ENCODE results near the gene PACS2.

PACS2 gene

DNA sequence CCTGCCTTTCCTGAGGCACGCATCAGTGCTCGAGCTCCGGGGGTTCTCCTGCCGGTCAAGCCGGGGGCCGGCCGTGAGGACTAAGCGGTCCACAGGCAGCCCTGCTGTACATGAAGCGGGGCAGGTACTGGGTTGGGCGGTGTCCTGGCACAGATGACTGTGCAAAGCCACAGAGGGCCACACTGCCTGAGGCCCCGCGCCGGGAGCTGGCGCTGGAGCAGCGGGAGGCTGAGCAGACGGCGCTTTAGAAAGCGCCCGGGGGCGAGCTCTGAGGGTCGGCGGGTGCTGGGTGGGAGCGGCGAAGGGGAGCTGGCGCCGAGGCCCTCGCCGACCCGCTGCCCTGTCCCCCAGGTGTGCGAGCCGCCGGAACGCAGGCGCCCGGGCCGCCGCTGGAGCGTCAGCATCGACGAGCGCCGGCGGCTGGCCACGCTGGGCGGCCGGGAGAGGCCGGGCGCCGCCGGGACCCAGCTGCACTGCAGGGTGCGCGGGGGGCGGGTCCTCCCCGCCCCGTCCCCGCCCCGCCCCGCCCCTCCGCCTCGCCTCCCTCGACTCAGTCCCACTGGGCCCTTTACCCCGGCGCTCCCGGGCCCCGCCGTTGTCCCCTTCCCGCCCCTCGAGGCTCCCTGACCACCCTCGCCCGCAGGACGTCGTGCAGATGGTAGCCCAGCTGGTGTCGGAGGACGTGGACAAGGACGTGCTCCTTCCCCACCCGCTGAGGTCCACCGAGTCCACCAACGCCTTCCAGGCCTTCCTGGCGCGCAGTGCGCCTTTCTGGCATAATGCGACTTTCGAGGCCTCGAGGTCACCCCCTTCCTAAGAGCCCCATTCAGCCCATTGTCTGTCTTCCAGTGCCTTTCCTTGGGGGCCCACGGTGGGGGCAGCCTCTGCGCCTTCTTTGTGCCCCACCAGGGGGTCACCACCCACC is 96.7 kb downstream of the PACS2 start:
- peak overlapping the region; percentile 52 for H3K4me3 Mint-ChIP-seq
- peaks cover 8% of the 10 kb centered on the region for H3K4me1 Mint-ChIP-seq (ENCODE audit: low read depth)
- no peaks in the 10 kb centered on the region for H3K9me3 Mint-ChIP-seq
- peaks cover 26% of the 10 kb centered on the region for H3K27me3 Mint-ChIP-seq
- H3K36me3 Mint-ChIP-seq (ENCODE audit: low read depth), result no peaks in the 10 kb centered on the region
- H3K27ac Mint-ChIP-seq, result no peak overlapping the region

DNA sequence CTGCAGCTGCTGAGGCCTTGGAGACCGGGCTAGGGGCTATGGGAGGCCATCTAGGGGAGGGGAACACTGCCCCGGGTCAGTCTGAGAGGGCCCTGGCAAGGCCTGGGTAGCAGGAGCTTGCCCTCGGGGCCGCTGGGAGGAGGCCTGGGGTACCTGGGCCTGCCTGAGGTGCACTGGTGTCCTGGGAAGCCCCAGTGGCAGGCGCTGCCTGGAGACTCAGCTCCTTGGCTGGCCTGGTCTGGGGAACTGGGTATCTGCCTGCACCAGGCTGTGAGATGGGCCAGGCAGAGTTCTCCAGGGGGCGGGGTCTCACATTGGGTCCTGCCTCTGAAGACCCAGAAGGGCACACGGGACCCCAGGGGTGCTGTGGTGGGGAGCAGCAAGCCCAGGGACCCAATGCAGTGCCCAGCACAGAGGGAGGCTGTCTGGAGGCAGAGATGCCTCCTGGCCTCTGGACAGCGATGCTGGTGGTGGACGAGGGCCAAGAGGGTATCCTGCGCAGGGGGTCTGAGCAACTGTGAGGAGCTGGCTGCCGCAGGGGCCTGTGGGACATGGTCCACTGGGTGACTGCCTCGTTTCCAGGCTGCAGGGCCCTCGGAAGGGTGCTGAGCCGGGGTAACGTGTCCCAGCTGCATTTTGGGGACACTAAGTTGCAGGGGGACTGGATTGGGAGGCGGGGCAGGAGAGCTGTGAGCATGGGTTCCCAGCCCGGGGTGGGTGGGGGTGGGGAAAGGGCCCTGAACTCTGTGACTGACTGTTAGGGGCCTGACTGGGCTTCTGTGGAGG is 97.6 kb downstream of the PACS2 start:
- Mint-ChIP-seq H3K36me3 (ENCODE audit: low read depth) (no peaks in the 10 kb centered on the region), H3K4me3 (no peak overlapping the region), H3K27ac (no peak overlapping the region), H3K4me1 (ENCODE audit: low read depth) (peaks cover 8% of the 10 kb centered on the region), H3K9me3 (no peaks in the 10 kb centered on the region), H3K27me3 (peaks cover 26% of the 10 kb centered on the region)

DNA sequence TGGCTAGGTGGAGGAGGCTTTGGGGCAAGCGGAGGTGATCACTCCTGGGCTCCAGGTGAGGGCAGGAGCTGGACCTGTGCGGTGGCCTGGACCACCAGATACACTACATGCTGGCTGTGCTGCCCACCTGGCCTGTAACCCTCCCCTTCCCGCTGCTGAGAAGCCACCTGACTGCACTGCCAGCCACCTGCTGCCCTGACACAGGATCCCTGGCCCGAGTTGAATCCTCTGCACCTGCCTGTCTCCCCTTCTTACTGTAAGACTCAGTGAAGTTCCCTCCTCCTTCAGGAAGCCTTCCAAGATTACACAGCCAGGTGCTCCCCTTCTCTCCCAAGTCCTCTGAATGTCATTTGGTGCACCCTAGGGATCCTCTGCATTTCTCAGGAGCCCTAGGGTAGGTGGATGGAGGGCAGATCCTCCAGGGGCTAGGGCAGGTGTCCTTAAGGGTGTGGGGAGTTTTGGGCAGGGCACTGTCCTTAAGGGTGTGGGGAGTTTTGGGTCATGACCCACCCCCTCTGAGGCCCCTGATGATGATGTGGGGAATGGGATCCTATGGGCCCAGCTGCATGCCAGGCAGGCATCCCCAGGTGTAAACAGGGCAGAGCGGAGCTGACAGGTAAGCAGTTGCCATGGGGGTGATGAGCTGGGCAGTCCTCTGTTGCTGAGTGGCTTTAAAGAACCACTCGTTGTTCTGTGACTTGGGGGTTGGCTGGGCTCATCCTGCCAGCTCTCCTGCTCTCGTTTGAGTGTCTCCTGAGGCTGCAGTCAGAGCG is 98.4 kb downstream of the PACS2 start:
- H3K36me3 Mint-ChIP-seq (ENCODE audit: low read depth), result no peaks in the 10 kb centered on the region
- H3K27me3 Mint-ChIP-seq, result peaks cover 26% of the 10 kb centered on the region
- H3K9me3 Mint-ChIP-seq, result no peaks in the 10 kb centered on the region
- H3K27ac Mint-ChIP-seq, result no peak overlapping the region
- no peak overlapping the region for H3K4me3 Mint-ChIP-seq
- peaks cover 8% of the 10 kb centered on the region for H3K4me1 Mint-ChIP-seq (ENCODE audit: low read depth)

DNA sequence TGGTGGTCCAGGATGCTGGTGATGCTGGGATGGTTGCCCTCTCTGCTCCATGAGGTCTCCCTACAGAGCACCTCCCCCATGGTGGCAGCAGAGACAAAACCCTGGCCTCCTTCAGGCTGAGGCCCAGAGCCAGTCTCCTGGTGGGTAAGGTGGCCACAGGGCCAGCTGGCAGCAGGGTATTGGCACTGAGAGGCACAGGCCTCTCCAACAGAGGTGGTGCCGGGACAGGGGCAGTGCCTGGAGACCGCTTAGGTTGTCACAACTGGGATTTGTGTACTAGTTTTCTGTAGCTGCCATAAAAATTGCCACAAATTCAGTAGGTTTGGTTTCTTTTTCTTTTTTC is 99.0 kb downstream of the PACS2 start:
- Mint-ChIP-seq H3K4me1 (ENCODE audit: low read depth) (peaks cover 8% of the 10 kb centered on the region), H3K36me3 (ENCODE audit: low read depth) (no peaks in the 10 kb centered on the region), H3K9me3 (no peaks in the 10 kb centered on the region), H3K27ac (no peak overlapping the region), H3K27me3 (peaks cover 26% of the 10 kb centered on the region), H3K4me3 (no peak overlapping the region)

DNA sequence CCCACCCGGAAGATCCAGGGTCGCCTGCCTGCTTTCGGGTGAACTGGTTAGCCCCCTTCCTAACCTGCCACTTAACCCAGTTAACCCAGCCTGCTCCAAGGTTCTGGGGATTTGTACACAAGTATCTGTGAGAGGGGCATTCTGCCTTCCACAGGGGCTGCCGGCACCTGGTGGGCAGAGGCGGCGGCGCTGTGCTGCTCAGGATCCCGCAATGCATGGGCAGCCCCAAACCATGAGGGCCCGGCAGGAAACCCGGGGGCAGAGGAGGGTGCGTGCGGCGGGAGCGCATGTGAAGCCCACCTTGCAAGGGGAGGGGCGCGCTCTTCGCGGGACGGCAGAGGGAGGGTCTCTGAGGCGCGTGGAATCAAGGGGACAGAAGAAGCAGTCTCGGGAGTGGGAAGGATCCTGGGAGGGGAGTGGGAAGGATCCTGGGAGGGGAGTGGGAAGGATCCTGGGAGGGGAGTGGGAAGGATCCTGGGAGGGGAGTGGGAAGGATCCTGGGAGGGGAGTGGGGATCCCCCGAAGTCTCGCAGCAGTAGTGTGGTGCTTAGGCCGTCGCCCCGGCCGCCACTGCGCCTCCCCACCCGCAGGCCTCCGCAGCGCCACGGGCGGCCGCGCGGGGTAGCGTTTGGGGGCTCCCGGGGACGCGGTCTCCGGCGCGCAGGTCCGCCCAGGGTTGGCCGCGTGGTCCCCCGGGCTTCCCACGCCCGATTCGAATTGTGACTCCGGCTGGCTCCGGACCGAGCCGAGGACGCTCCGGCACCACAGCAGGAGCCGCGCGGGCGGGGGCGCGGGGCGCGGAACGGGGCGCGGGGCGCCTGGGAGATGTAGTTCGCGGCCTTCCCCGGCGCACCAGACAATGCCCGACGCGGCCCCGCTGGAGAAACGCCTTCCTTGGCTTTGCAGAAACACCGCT is 100.2 kb downstream of the PACS2 start:
- Mint-ChIP-seq H3K36me3 (ENCODE audit: low read depth) (no peaks in the 10 kb centered on the region), H3K4me3 (peak overlapping the region; percentile 74), H3K9me3 (no peaks in the 10 kb centered on the region), H3K27me3 (peaks cover 26% of the 10 kb centered on the region), H3K27ac (no peak overlapping the region), H3K4me1 (ENCODE audit: low read depth) (peaks cover 8% of the 10 kb centered on the region)

DNA sequence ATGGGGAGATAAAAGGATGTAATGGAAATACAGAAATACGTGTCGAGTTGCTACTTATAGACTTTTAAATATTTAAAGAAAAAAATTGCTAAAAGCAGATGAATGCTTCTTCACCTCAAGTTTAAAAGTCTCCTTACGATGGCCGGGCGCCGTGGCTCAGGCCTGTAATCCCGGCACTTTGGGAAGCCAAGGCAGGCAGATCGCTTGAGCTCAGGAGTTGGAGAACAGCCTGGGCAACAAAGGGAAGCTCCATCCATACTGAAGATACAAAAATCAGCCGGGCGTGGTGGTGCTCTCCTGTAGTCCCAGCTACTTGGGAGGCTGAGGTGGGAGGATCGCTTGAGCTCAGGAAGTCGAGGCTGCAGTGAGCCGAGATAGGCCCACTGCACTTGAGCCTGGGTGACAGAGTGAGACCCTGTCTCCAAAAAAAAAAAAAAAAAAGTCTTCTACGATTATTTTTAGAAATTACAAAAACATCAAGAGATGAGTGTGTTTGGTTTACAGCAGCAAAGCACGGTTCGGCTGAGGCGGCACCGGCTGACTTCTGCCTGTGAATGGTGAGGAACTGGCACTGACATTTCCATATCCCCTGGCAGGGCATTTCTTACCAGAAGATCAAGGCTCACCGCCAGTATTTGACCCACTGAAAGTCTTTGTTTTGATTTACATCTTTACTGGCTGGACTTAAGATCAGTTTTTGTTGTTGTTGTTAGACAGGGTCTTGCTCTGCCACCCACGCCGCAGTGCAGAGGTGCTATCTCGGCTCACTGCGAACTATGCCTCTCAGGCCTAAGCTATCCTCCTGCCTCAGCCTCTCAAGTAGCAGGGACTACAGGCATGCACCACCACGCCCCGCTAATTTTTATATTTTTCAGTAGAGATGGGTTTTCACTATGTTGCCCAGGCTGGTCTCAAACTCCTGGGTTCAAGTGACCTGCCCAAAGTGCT is 101.2 kb downstream of the PACS2 start:
- no peaks in the 10 kb centered on the region for H3K36me3 Mint-ChIP-seq (ENCODE audit: low read depth)
- H3K27ac Mint-ChIP-seq, result no peak overlapping the region
- H3K4me1 Mint-ChIP-seq (ENCODE audit: low read depth), result peaks cover 8% of the 10 kb centered on the region
- H3K9me3 Mint-ChIP-seq, result no peaks in the 10 kb centered on the region
- H3K27me3 Mint-ChIP-seq, result peaks cover 20% of the 10 kb centered on the region
- H3K4me3 Mint-ChIP-seq, result peak overlapping the region; percentile 74

DNA sequence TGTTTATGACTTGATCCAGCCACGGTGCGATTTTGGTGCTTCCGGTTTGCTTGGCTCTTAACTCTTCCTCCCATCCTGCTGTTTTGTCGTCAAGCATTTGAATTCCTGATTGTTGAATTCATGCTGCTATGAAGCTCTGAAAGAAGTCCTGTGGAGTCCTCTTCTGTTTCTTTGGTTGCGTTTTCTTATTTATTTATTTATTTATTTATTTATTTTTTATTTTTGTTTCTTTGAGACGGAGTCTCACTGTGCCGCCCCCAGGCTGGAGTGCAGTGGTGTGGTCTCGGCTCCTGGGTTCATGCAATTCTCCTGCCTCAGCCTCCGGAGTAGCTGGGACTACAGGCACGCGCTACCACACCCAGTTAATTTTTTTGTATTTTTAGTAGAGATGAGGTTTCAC is 102.1 kb downstream of the PACS2 start:
- H3K27ac Mint-ChIP-seq, result no peak overlapping the region
- H3K4me3 Mint-ChIP-seq, result peak overlapping the region; percentile 17
- no peaks in the 10 kb centered on the region for H3K36me3 Mint-ChIP-seq (ENCODE audit: low read depth)

DNA sequence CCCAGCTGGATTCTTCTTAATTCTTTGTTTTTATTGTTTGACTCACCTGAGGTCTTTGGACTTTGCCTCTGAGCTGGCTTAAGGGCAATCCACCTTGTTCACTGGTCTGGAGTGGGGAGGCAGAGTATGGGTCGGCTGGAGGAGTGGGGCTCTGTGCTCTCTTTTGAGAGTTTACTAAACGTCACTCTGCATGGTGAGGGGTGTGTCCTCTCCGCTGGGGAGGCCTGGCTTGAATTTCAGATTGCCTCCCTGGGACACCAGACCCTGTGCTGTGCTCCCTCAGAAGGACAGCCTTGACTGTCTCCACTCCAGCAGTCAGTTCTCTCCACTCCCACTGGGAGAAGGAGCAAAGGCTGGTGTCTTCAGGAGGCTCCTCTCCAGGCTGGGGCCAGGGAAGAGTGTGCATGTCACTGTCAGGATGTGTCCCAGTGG is 103.2 kb downstream of the PACS2 start:
- Mint-ChIP-seq H3K4me3 (peak overlapping the region; percentile 20), H3K27ac (no peak overlapping the region), H3K36me3 (ENCODE audit: low read depth) (peaks cover 9% of the 10 kb centered on the region), H3K27me3 (peaks cover 17% of the 10 kb centered on the region), H3K9me3 (no peaks in the 10 kb centered on the region), H3K4me1 (ENCODE audit: low read depth) (peaks cover 27% of the 10 kb centered on the region)

More for the DNA sequence above, 102.1 kb downstream of the PACS2 start:
- H3K27me3 Mint-ChIP-seq, result peaks cover 17% of the 10 kb centered on the region
- H3K9me3 Mint-ChIP-seq, result no peaks in the 10 kb centered on the region
- peaks cover 17% of the 10 kb centered on the region for H3K4me1 Mint-ChIP-seq (ENCODE audit: low read depth)

DNA sequence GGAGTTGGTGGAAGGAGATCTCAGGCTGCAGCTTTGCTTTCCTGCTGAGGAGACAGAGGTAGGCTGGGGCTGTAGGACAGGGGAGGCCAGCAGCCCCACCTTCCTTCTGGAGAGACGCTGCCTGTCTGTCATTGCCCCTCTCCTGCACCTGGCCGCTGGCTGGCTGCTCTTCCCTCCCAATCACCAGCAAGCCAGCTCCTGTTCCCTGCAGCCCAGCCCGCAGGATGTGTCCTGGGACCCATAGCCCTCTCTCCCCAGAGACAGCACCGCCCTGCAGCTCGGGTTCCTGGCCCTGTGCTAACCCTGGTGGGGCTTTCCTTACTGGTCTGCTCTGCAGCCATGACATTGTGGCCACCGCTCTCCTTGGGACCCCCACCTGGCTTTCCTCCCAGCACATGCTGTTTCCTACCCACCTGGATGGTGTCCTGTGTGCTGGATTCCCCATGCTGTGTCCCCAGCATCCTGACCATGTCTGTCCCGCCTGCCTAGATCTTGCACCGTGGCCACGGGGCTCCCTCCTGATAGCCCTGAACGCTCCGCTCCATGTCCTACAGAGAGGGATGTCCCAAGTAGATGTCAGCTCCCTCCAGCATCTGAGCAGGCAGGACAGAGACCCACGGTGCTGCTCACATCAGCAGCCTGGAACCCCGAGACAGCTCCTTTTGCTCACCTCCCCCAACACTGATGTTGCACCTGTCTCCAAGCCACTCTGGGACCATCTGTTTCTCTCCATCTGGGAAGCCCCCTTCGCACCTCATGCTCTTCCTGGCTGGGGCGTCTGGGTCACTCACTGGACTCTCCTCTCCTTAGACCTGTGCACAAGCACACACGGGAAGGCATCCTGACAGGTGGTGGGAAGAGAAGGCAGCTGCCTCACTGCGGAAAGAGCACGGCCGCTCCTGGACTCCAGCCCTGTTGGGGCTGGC is 104.0 kb downstream of the PACS2 start:
- Mint-ChIP-seq H3K4me1 (ENCODE audit: low read depth) (peaks cover 30% of the 10 kb centered on the region), H3K27ac (peak overlapping the region; percentile 55), H3K36me3 (ENCODE audit: low read depth) (peaks cover 13% of the 10 kb centered on the region)

DNA sequence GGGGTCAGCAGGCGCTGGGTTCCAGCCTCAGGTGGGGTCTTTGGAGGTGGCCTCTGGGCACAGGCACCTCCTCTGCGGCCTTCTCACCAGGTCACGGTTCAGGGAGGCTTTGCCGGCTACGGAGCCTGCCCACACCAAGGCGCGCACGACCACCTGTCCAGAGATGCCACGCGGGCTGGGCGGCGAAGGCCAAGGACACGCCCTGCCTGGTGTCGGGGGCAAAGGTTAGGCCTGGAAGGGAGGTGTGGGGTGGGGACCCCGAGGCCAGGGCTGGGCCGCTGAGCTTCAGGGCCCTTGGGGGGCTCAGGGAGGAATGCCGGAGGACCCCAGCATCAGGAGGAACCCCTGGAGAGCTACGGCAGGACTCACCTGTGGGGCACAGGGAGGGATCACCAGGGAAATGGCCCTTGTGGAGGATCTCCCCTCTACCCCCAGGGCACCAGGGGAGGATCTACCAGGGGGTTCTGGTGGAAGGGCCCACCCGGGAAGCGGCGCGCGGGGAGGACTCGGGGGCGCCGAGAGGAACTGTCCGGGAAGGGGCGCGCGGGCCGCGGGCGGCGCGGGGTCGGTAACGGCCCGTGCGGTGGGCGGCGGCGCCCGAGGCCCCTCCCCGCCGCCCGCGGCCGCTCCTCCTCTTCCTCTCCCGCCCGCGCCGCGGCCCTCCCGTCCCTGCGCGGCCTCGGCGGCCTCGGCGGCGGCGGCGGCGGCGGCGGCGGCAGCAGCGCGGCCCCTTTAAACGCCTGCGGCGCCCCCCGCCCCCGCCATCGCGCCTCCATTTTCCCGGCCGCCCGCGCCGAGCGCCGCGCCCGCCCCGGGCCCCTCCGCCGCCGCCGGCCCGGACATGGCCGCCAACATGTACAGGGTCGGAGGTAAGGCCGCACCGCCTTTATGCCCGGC is 104.9 kb downstream of the PACS2 start, which contains the start of gene MTA1:
Gene MTA1, plus strand, starts transcription at position 633 of the 897 bp plus-strand sequence. Its CDS starts 209 bp downstream, at position 842.
- H3K4me1 Mint-ChIP-seq (ENCODE audit: low read depth), result peaks cover 30% of the 10 kb centered on the region
- H3K27ac Mint-ChIP-seq, result peak within 1 kb of the TSS; percentile 94
- H3K4me3 Mint-ChIP-seq, result peak within 1 kb of the TSS; percentile 90
- H3K27me3 Mint-ChIP-seq, result no peaks in the 10 kb centered on the region
- peaks cover 17% of the 10 kb centered on the region for H3K36me3 Mint-ChIP-seq (ENCODE audit: low read depth)
- no peaks in the 10 kb centered on the region for H3K9me3 Mint-ChIP-seq

More for the DNA sequence above, 104.0 kb downstream of the PACS2 start:
- H3K27me3 Mint-ChIP-seq, result peaks cover 9% of the 10 kb centered on the region
- H3K4me3 Mint-ChIP-seq, result peak overlapping the region; percentile 74
- H3K9me3 Mint-ChIP-seq, result no peaks in the 10 kb centered on the region

DNA sequence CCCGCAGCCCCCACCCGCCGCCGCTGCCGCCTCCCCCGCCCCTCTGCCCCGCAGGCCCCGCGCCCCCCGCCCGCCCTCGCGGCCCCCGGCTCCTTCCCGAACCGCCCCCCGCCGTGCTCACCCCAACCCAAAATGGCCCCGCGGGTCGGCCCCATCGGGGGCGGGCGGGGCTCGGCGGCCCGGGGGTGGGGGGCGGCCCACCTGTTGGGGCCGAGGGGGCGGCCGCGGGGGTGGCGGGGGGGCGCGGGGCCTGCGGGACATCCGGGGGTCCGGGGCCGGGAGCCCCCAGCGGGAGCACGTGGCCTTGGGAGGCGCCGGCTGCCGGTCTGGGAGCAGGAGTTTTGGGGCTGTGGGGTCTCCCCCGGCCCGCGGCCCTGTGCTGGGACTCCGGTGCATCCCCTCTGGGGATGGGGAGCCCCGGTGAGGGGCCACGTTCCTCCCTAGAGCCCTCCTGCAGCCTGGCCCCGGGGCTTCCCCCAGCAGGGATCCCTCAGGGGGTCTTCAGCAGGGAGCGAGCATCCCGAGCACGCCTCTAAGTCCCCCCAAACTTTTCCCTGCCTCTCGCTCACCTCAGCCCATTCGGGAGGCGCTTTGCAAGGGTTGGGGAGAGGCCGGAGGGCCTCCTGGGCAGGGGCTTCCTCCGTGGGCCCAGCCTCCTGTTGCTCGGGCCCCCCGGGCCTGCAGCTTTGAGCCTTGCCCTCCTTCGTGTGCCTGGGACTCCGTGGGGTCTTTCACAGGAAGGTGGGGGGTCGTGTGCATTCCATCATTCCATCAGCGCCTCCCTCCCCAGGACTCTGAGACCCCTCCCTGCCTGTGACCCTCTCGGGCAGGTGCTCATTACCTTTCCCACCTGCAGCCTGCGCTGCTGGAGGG is 105.8 kb downstream of the PACS2 start:
- Mint-ChIP-seq H3K27me3 (no peaks in the 10 kb centered on the region), H3K4me3 (peak overlapping the region; percentile 90), H3K27ac (peak overlapping the region; percentile 94), H3K36me3 (ENCODE audit: low read depth) (peaks cover 24% of the 10 kb centered on the region), H3K4me1 (ENCODE audit: low read depth) (peaks cover 27% of the 10 kb centered on the region), H3K9me3 (no peaks in the 10 kb centered on the region)
